GM23248 (cell line): ENCODE data around the gene ULK3. TPM values are rescaled to one million over a fixed set of nuclear protein-coding genes. Genes with fewer than 3 reads are reported as not detected.

Experiments used
- DNase-seq: peaks from one replicate; pipeline ENCODE4 v3.0.0-alpha.2; 2015
- H2AFZ ChIP-seq: fragments of 200-600 bp; sonication (generic); 2 replicates; pipeline ENCODE4 v1.6.1; 2016; ENCODE audit warnings: antibody characterized with exemption
- H3F3A ChIP-seq: fragments of 200-600 bp; sonication (generic); 2 replicates; pipeline ENCODE4 v1.6.1; 2016; ENCODE audit warnings: mild to moderate bottlenecking, antibody characterized with exemption, mixed run types; ENCODE audit not compliant: insufficient read depth
- H3K27ac ChIP-seq: fragments of 200-600 bp; sonication (generic); 2 replicates; pipeline ENCODE4 v1.5.1; 2016; ENCODE audit warnings: mild to moderate bottlenecking
- H3K27me3 ChIP-seq: fragments of 200-600 bp; sonication (generic); replicated peaks from 2 replicates; pipeline ENCODE4 v1.6.1; 2016; ENCODE audit warnings: mild to moderate bottlenecking; ENCODE audit not compliant: insufficient read depth
- H3K36me3 ChIP-seq: fragments of 200-600 bp; sonication (generic); 2 replicates; pipeline ENCODE4 v1.6.1; 2016; ENCODE audit warnings: low read depth, mild to moderate bottlenecking
- H3K4me1 ChIP-seq: fragments of 200-600 bp; sonication (generic); 2 replicates; pipeline ENCODE4 v1.6.1; 2016; ENCODE audit warnings: mild to moderate bottlenecking; ENCODE audit not compliant: insufficient read depth
- H3K4me2 ChIP-seq: fragments of 200-600 bp; sonication (generic); one replicate; pipeline ENCODE4 v1.6.1; 2016; ENCODE audit warnings: mild to moderate bottlenecking; ENCODE audit not compliant: unreplicated experiment
- H3K4me3 ChIP-seq: fragments of 200-600 bp; sonication (generic); 2 replicates; pipeline ENCODE4 v1.5.1; 2016; ENCODE audit warnings: mild to moderate bottlenecking
- H3K79me2 ChIP-seq: fragments of 200-600 bp; sonication (generic); 2 replicates; pipeline ENCODE4 v1.6.1; 2016; ENCODE audit warnings: mild to moderate bottlenecking; ENCODE audit not compliant: insufficient read depth
- H3K9ac ChIP-seq: fragments of 200-600 bp; sonication (generic); 2 replicates; pipeline ENCODE4 v1.6.1; 2016; ENCODE audit warnings: mild to moderate bottlenecking
- H3K9me2 ChIP-seq: fragments of 200-600 bp; sonication (generic); 2 replicates; pipeline ENCODE4 v1.6.1; 2016; ENCODE audit warnings: mixed run types, mild to moderate bottlenecking, moderate library complexity; ENCODE audit not compliant: insufficient read depth
- H3K9me3 ChIP-seq: fragments of 200-600 bp; sonication (generic); one replicate; pipeline ENCODE4 v1.6.1; 2017; ENCODE audit warnings: low read depth
- H4K20me1 ChIP-seq: fragments of 200-600 bp; sonication (generic); 2 replicates; pipeline ENCODE4 v1.6.0; 2016; ENCODE audit not compliant: insufficient read depth
- EZH2 ChIP-seq: fragments of 200-600 bp; sonication (generic); IDR thresholded peaks from 2 replicates; pipeline ENCODE4 v1.6.1; 2018; ENCODE audit warnings: antibody characterized with exemption, mild to moderate bottlenecking; ENCODE audit not compliant: insufficient read depth, poor library complexity, severe bottlenecking
- EZH2phosphoT487 ChIP-seq: fragments of 200-600 bp; sonication (generic); IDR thresholded peaks from 2 replicates; pipeline ENCODE4 v1.6.1; 2018; ENCODE audit warnings: antibody characterized with exemption, moderate library complexity, mild to moderate bottlenecking, low read depth; ENCODE audit not compliant: insufficient read depth
- WGBS, 2 experiments: methylation state at CpG; one replicate each; pipeline ENCODE4 v1.1.6; 2015 to 2017; ENCODE audit warnings: low lambda C conversion rate in 2 of 2, low coverage in 1 of 2; ENCODE audit errors: missing lambda C conversion rate in 2 of 2; 5-methylcytosine and 5-hydroxymethylcytosine counted together
- in situ Hi-C: fragments of 300-500 bp; cut with MboI; formaldehyde crosslinking; loops from 2 replicates; pipeline ENCODE4 v1.15.0; 2020
- polyA plus RNA-seq: library from polyadenylated mRNA; unstranded; fragments of >200 nt; fragmentation: Nextera tagmentation; extraction: Ambion mirVana; gene quantifications from 2 replicates; pipeline ENCODE4 v1.2.1, GENCODE V29; 2016
- total RNA-seq: library from RNA; depleted of rRNA; stranded (reverse); fragments of >200 nt; shearing (Covaris generic); gene quantifications from 2 replicates; pipeline ENCODE4 v1.2.3, GENCODE V29; 2014

ULK3 gene
- total and polyA plus RNA-seq, 2 experiments from 2014 or later: 14.6 to 30.3 TPM

GRCh38 chr15:74830868-74831267 lies 12.1 kb downstream of the ULK3 start:
- TF ChIP-seq EZH2phosphoT487: no peak
- no peak for TF ChIP-seq EZH2
- Histone ChIP-seq H3K79me2 (no peaks in the 10 kb centered on the region), H3F3A (0 out of 2 replicates have a peak, but pooled peaks cover 4% of the 10 kb centered on the region), H3K36me3 (no peaks in the 10 kb centered on the region), H3K4me1 (no peaks in the 10 kb centered on the region), H3K27ac (no peak overlapping the region), H3K9me3 (no peaks in the 10 kb centered on the region), H4K20me1 (no peaks in the 10 kb centered on the region), H2AFZ (no peak overlapping the region), H3K4me2 (no peak overlapping the region), H3K27me3 (no peaks in the 10 kb centered on the region; the same call in none of the 2 replicates), H3K9ac (no peak overlapping the region), H3K4me3 (no peak overlapping the region), H3K9me2 (no peaks in the 10 kb centered on the region)
- in situ Hi-C loops: no loop called here
- no peak for DNase-seq
- 45 to 54% methylated on average over 5 of the region's 5 CpGs for WGBS, 2 experiments

GRCh38 chr15:74829991-74830390 lies 13.0 kb downstream of the ULK3 start:
- Histone ChIP-seq H3K27ac (no peak overlapping the region), H3K9me3 (no peaks in the 10 kb centered on the region), H3K9me2 (no peaks in the 10 kb centered on the region), H3K4me2 (no peak overlapping the region), H3K79me2 (no peaks in the 10 kb centered on the region), H3K27me3 (no peaks in the 10 kb centered on the region; the same call in none of the 2 replicates), H3F3A (0 out of 2 replicates have a peak, but pooled peaks cover 4% of the 10 kb centered on the region), H3K4me3 (no peak overlapping the region), H3K36me3 (no peaks in the 10 kb centered on the region), H3K4me1 (no peaks in the 10 kb centered on the region), H2AFZ (no peak overlapping the region), H3K9ac (no peak overlapping the region), H4K20me1 (no peaks in the 10 kb centered on the region)
- no peak for TF ChIP-seq EZH2phosphoT487
- TF ChIP-seq EZH2: no peak
- DNase-seq: no peak
- 31 to 32% methylated on average over 6 of the region's 6 CpGs for WGBS, 2 experiments
- in situ Hi-C loops: no loop called here

- no peaks in the 10 kb centered on the region for H3K79me2 ChIP-seq
- in situ Hi-C loops: no loop called here
Observed at GRCh38 chr15:74829486-74829885, 13.5 kb downstream of the ULK3 start.

DNA sequence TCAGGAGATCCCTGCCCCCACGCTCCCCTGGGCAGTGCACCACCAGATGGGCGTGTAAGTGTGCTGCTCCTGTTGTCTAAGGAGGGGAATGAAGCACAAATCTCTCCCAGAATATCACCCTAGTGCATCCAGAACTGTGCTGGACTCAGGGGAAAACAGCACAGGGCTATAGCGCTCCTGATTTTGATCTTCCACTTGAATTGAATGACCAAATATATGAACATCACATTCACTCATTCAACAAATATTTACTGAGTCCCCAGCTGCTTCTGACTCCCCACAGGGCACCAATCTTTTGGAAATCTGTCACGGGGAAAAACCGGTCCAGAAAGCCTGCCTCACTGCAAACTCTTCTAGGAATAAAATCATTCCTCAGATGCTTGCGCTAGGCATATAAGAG lies 14.1 kb downstream of the ULK3 start:
- H3K4me2 ChIP-seq: no peak overlapping the region

More at GRCh38 chr15:74829486-74829885, 13.5 kb downstream of the ULK3 start:
- H2AFZ ChIP-seq: no peak overlapping the region
- no peaks in the 10 kb centered on the region for H3K36me3 ChIP-seq
- H4K20me1 ChIP-seq: no peaks in the 10 kb centered on the region
- no peak overlapping the region for H3K4me2 ChIP-seq
- H3K27me3 ChIP-seq: peaks cover 2% of the 10 kb centered on the region
- no peaks in the 10 kb centered on the region for H3K9me2 ChIP-seq
- no peaks in the 10 kb centered on the region for H3K4me1 ChIP-seq
- H3K9me3 ChIP-seq: no peaks in the 10 kb centered on the region
- 36 to 42% methylated on average over 3 of the region's 3 CpGs for WGBS, 2 experiments
- no peak overlapping the region for H3K9ac ChIP-seq
- H3K4me3 ChIP-seq: no peak overlapping the region
- TF ChIP-seq EZH2: no peak
- TF ChIP-seq EZH2phosphoT487: no peak
- peak; percentile 64 for DNase-seq
- H3K27ac ChIP-seq: no peak overlapping the region
- H3F3A ChIP-seq: 0 out of 2 replicates have a peak, but pooled peaks cover 4% of the 10 kb centered on the region

More for the DNA sequence above, 14.1 kb downstream of the ULK3 start:
- DNase-seq: no peak
- WGBS, 2 experiments: 38 to 41% methylated on average over 6 of the region's 6 CpGs
- Histone ChIP-seq H3K79me2 (no peaks in the 10 kb centered on the region), H3F3A (0 out of 2 replicates have a peak, but pooled peaks cover 4% of the 10 kb centered on the region), H4K20me1 (no peaks in the 10 kb centered on the region), H3K27me3 (peaks cover 6% of the 10 kb centered on the region), H3K9me3 (no peaks in the 10 kb centered on the region), H3K27ac (no peak overlapping the region), H3K4me1 (no peaks in the 10 kb centered on the region), H2AFZ (no peak overlapping the region), H3K36me3 (no peaks in the 10 kb centered on the region), H3K9me2 (no peaks in the 10 kb centered on the region), H3K4me3 (no peak overlapping the region), H3K9ac (no peak overlapping the region)
- in situ Hi-C loops: no loop called here
- TF ChIP-seq EZH2phosphoT487 (no peak), EZH2 (no peak)
